GM12878 (cell line): ENCODE results near the gene MCUB. TPM values are rescaled to one million over a fixed set of nuclear protein-coding genes. Genes with fewer than 3 reads are reported as not detected.

Experiments used
- ATF2 ChIP-seq: IDR thresholded peaks from 2 replicates; pipeline ENCODE4 v1.6.1; 2012; ENCODE audit warnings: low read length, inconsistent platforms
- ATF3 ChIP-seq: IDR thresholded peaks from 2 replicates; pipeline ENCODE4 v1.6.1; 2011; ENCODE audit warnings: low read depth, mild to moderate bottlenecking, low read length, moderate library complexity, borderline replicate concordance; ENCODE audit errors: extremely low read depth
- BACH1 ChIP-seq: fragments of 450-650 bp; IDR thresholded peaks from 2 replicates; pipeline ENCODE4 v1.6.1; 2017; ENCODE audit warnings: mild to moderate bottlenecking, borderline replicate concordance
- BCLAF1 ChIP-seq: fragments of 450-650 bp; IDR thresholded peaks from 2 replicates; pipeline ENCODE4 v1.6.1; 2017; ENCODE audit warnings: antibody characterized with exemption, mild to moderate bottlenecking, moderate library complexity
- CBFB ChIP-seq: IDR thresholded peaks from 2 replicates; pipeline ENCODE4 v1.6.1; 2016; ENCODE audit warnings: antibody characterized with exemption, low read depth
- CUX1 ChIP-seq: IDR thresholded peaks from 2 replicates; pipeline ENCODE4 v1.6.1; 2012; ENCODE audit warnings: improper control_type of control experiment, low read depth, low read length; ENCODE audit not compliant: insufficient replicate concordance
- MEF2B ChIP-seq: fragments of 450-650 bp; IDR thresholded peaks from 2 replicates; pipeline ENCODE4 v1.6.1; 2018; ENCODE audit warnings: mild to moderate bottlenecking, moderate library complexity; ENCODE audit not compliant: partially characterized antibody, poor library complexity, severe bottlenecking
- RUNX3 ChIP-seq: IDR thresholded peaks from 2 replicates; pipeline ENCODE4 v1.6.1; 2012; ENCODE audit warnings: low read length, inconsistent platforms
- ZBTB11 ChIP-seq: fragments of 450-650 bp; formaldehyde crosslinking; IDR thresholded peaks from 2 replicates; pipeline ENCODE4 v1.5.0; 2022; ENCODE audit warnings: mild to moderate bottlenecking, missing genetic modification characterization
- ZBTB40 ChIP-seq: fragments of 450-650 bp; IDR thresholded peaks from 2 replicates; pipeline ENCODE4 v1.6.1; 2016; ENCODE audit warnings: mild to moderate bottlenecking, moderate library complexity, borderline replicate concordance
- ZZZ3 ChIP-seq: IDR thresholded peaks from 2 replicates; pipeline ENCODE4 v1.6.1; 2011; ENCODE audit warnings: low read depth; ENCODE audit not compliant: control insufficient read depth, insufficient read length
- polyA plus RNA-seq, 11 experiments: library from polyadenylated mRNA; depleted of rRNA in 4 of 11; unstranded in 6 of 11; stranded (reverse) in 5 of 11; fragments of >200 nt; fragmentation: Nextera tagmentation in 4 of 11; fragmentation: Illumina TruSeq in 1 of 11; extraction: Ambion mirVana in 4 of 11; extraction: Trizol in 1 of 11; gene quantifications; 1 replicate in 1 of 11; 2 replicates in 10 of 11; pipeline versions ENCODE4 v1.2.1 to v1.2.3, GENCODE V29; 2011 to 2016; ENCODE audit warnings: inconsistent platforms in 2 of 11, missing spikeins in 2 of 11, low read depth in 1 of 11
- total RNA-seq, 4 experiments: library from RNA; depleted of rRNA in 3 of 4; stranded (reverse); fragments of >200 nt in 3 of 4; fragmentation: Illumina TruSeq in 1 of 4; extraction: Trizol in 1 of 4; gene quantifications; 2 replicates each; pipeline versions ENCODE4 v1.2.1 to v1.2.3, GENCODE V29; 2013 to 2021

The MCUB gene
- total and polyA plus RNA-seq, 10 of the 15 experiments (the other 5 are each of a cell fraction or from before 2014, with no cell fraction given) = 4.7 to 63.7 (median 39.4) TPM

GRCh38 chr4:109708990-109709389 is 148.9 kb downstream of the MCUB start (continued):
- TF ChIP-seq CUX1 (no peak), BCLAF1 (no peak), ZZZ3 (no peak), CBFB (0 out of 2 replicates have a peak, but pooled peaks have one; percentile 27), ATF3 (no peak), ZBTB11 (CRISPR knock-in tag) (no peak), ZBTB40 (no peak), RUNX3 (peak; percentile 85), ATF2 (peak; percentile 75), BACH1 (no peak), MEF2B (peak; percentile 22)
